Measurements from ENCODE around the gene TNF.

The TNF gene

GRCh38 chr6:31531162-31531561 is 44.2 kb upstream of the TNF start:
- H3K4me3 ChIP-seq (ENCODE audit: low read depth, low read length), result no peak overlapping the region
- DNase-seq (ENCODE audit: low read depth), result no peak
- no peak for TF ChIP-seq CTCF (conservative IDR thresholded peaks at IDR 0.05; ENCODE audit: low read depth, low read length)

GRCh38 chr6:31531771-31532643 is 43.4 kb upstream of the TNF start:
- no peak for TF ChIP-seq CTCF (conservative IDR thresholded peaks at IDR 0.05; ENCODE audit: low read depth, low read length)
- DNase-seq (ENCODE audit: low read depth), result no peak
- H3K4me3 ChIP-seq (ENCODE audit: low read depth, low read length), result no peak overlapping the region

GRCh38 chr6:31532644-31533454 is 42.5 kb upstream of the TNF start:
- no peak for DNase-seq (ENCODE audit: low read depth)
- TF ChIP-seq CTCF (conservative IDR thresholded peaks at IDR 0.05; ENCODE audit: low read depth, low read length), result no peak

GRCh38 chr6:31533455-31533841 is 41.9 kb upstream of the TNF start:
- no peak for DNase-seq (ENCODE audit: low read depth)
- no peak overlapping the region for H3K4me3 ChIP-seq (ENCODE audit: low read depth, low read length)
- TF ChIP-seq CTCF (conservative IDR thresholded peaks at IDR 0.05; ENCODE audit: low read depth, low read length), result no peak

More at GRCh38 chr6:31532644-31533454, 42.5 kb upstream of the TNF start:
- no peak overlapping the region for H3K4me3 ChIP-seq (ENCODE audit: low read depth, low read length)

- H3K4me3 ChIP-seq (ENCODE audit: low read depth, low read length), result no peak overlapping the region
- no peak for DNase-seq (ENCODE audit: low read depth)
- no peak for TF ChIP-seq CTCF (conservative IDR thresholded peaks at IDR 0.05; ENCODE audit: low read depth, low read length)
Measured at GRCh38 chr6:31534011-31534410, 41.4 kb upstream of the TNF start.

- no peak overlapping the region for H3K4me3 ChIP-seq (ENCODE audit: low read depth, low read length)
- no peak for TF ChIP-seq CTCF (conservative IDR thresholded peaks at IDR 0.05; ENCODE audit: low read depth, low read length)
- DNase-seq (ENCODE audit: low read depth), result no peak
Measured at GRCh38 chr6:31534521-31535040, 40.8 kb upstream of the TNF start.

All from choroid plexus epithelial cell (primary cell).